Measurements from ENCODE around the gene RPL22. TPM values are rescaled to one million over a fixed set of nuclear protein-coding genes. Genes with fewer than 3 reads are reported as not detected.

The RPL22 gene
- total RNA-seq, 4 donors from 2014 or later = 75.5 to 237 (median 192) TPM

GRCh38 chr1:6239213-6239752, 39.9 kb upstream of the RPL22 start:
- intact Hi-C loops (cut with DNase I) = no loop called here
- no peak for DNase-seq
- Histone ChIP-seq H3K36me3 (peaks cover 0 to 1% (median 0%) of the 10 kb centered on the region in 3 donors), H3K9me3 (no peaks in the 10 kb centered on the region), H3K4me3 (no peak overlapping the region), H3K27ac (no peak overlapping the region), H3K4me1 (peaks cover 11 to 36% (median 18%) of the 10 kb centered on the region in 3 donors), H3K27me3 (peaks cover 25 to 60% (median 33%) of the 10 kb centered on the region in 4 donors)
- TF ChIP-seq POLR2A (IDR thresholded peaks at IDR 0.05) = no peak
- no peak for TF ChIP-seq CTCF (IDR thresholded peaks at IDR 0.05)
- WGBS, 2 donors = 35 to 52% methylated on average over 7 of the region's 7 CpGs

DNA sequence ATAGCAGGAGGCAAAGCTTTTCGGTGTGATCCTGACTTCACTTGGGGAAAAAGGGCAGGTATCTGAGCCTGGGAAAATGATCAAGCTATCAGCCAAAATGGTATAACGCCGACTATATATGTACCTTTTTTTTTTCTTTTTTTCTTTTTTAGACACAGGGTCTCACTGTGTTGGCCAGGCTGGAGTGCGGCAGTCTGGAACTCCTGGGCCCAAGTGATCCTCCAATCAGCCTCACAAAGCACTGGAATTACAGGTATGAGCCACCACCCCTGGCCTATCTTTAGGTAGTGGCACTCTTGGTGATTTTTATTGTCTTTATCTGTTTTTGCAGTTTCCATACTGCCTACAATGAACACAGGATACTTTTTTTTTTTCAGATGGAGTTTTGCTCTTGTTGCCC, 37.7 kb upstream of the RPL22 start:
- intact Hi-C loops (cut with DNase I) = no loop called here
- no peak for DNase-seq
- no peak overlapping the region for H3K27ac ChIP-seq
- H3K9me3 ChIP-seq = no peaks in the 10 kb centered on the region
- peaks cover 0 to 23% (median 9%) of the 10 kb centered on the region in 3 donors for H3K36me3 ChIP-seq
- H3K4me1 ChIP-seq = peaks cover 14 to 32% (median 15%) of the 10 kb centered on the region in 3 donors
- no peak for TF ChIP-seq CTCF (IDR thresholded peaks at IDR 0.05)
- no peak for TF ChIP-seq POLR2A (IDR thresholded peaks at IDR 0.05)
- peaks cover 5 to 38% (median 15%) of the 10 kb centered on the region in 4 donors for H3K27me3 ChIP-seq
- H3K4me3 ChIP-seq = no peak overlapping the region
- 83 to 86% methylated on average over 4 of the region's 4 CpGs for WGBS, 2 donors

DNA sequence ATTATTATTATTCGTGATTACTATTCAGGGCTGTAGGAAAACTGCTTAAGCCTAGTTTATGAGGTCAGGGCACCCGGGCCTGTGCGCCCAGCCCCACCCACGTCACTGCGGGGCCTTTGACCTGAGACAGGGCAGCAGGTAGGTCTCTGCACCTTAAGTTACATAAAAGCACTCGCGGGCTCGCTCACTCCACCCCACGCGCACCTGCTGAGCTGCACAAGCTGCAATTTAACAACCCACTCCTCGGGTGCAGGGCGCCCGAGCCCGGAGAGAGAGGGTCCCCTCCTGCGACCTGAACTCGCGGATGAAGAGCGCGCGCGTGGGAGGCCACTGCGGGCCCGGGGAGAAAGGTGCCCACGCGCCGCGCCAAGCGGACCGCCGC, 35.9 kb upstream of the RPL22 start:
- H3K9me3 ChIP-seq = no peaks in the 10 kb centered on the region
- 0% methylated on average over 3 to 4 of the region's 30 CpGs for WGBS, 2 donors
- H3K4me3 ChIP-seq = peak overlapping the region; percentile 67 to 93 (median 86)
- DNase-seq = no peak
- TF ChIP-seq POLR2A (IDR thresholded peaks at IDR 0.05) = no peak
- TF ChIP-seq CTCF (IDR thresholded peaks at IDR 0.05) = no peak
- peaks cover 10 to 21% (median 10%) of the 10 kb centered on the region in 3 donors for H3K4me1 ChIP-seq
- peaks cover 0 to 20% (median 2%) of the 10 kb centered on the region in 4 donors for H3K27me3 ChIP-seq
- intact Hi-C loops (cut with DNase I) = no loop called here
- peaks cover 0 to 41% (median 9%) of the 10 kb centered on the region in 3 donors for H3K36me3 ChIP-seq
- peak overlapping the region; percentile 33 to 91 (median 80) for H3K27ac ChIP-seq

GRCh38 chr1:6234502-6235295, 35.3 kb upstream of the RPL22 start:
- H3K27me3 ChIP-seq = peaks cover 0 to 14% (median 0%) of the 10 kb centered on the region in 4 donors
- DNase-seq = no peak
- 25 to 37% methylated on average over 13 of the region's 20 CpGs for WGBS, 2 donors
- peaks cover 10 to 21% (median 10%) of the 10 kb centered on the region in 3 donors for H3K4me1 ChIP-seq
- H3K27ac ChIP-seq = peak overlapping the region; percentile 7 to 91 (median 57)
- TF ChIP-seq CTCF (IDR thresholded peaks at IDR 0.05) = no peak
- no peak for TF ChIP-seq POLR2A (IDR thresholded peaks at IDR 0.05)
- H3K36me3 ChIP-seq = peaks cover 0 to 47% (median 9%) of the 10 kb centered on the region in 3 donors
- H3K9me3 ChIP-seq = no peaks in the 10 kb centered on the region
- intact Hi-C loops (cut with DNase I) = no loop called here
- H3K4me3 ChIP-seq = peak overlapping the region; percentile 67 to 93 (median 86)

DNA sequence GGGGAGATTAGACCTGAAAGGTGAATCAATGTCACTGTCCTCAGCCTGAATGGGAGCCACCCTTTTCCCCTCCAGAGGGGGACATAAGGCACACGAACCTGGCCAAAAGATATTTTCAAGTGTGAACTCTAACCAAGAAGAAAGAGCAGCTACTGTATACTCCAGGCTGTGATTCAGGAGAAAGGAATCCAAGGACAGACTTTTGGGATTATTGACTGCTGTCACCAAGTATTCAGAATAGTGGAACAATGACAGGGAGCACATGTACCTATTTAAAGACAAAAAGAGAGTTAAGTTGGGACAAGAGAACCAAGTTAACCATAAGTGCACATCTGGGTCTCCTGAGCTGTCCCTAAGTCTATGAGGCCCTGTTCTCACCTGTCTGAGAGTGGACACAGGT, 34.0 kb upstream of the RPL22 start:
- DNase-seq = no peak
- H3K27ac ChIP-seq = no peak overlapping the region
- peaks cover 0 to 60% (median 13%) of the 10 kb centered on the region in 3 donors for H3K36me3 ChIP-seq
- no peak overlapping the region for H3K4me3 ChIP-seq
- 33 to 57% methylated on average over 1 of the region's 1 CpG for WGBS, 2 donors
- no peaks in the 10 kb centered on the region for H3K9me3 ChIP-seq
- intact Hi-C loops (cut with DNase I) = no loop called here
- no peak for TF ChIP-seq CTCF (IDR thresholded peaks at IDR 0.05)
- no peak for TF ChIP-seq POLR2A (IDR thresholded peaks at IDR 0.05)
- peaks cover 10 to 21% (median 10%) of the 10 kb centered on the region in 3 donors for H3K4me1 ChIP-seq
- H3K27me3 ChIP-seq = peaks cover 0 to 1% (median 0%) of the 10 kb centered on the region in 4 donors

Data from esophagus squamous epithelium (tissue), 5 donors.